ENCODE results near the gene RAD51D. TPM values are rescaled to one million over a fixed set of nuclear protein-coding genes. Genes with fewer than 3 reads are reported as not detected.

The RAD51D gene
- total and polyA plus RNA-seq, 10 of the 15 experiments (the other 5 are each of a cell fraction or from before 2014, with no cell fraction given) = 2.6 to 29.3 (median 13.5) TPM

DNA sequence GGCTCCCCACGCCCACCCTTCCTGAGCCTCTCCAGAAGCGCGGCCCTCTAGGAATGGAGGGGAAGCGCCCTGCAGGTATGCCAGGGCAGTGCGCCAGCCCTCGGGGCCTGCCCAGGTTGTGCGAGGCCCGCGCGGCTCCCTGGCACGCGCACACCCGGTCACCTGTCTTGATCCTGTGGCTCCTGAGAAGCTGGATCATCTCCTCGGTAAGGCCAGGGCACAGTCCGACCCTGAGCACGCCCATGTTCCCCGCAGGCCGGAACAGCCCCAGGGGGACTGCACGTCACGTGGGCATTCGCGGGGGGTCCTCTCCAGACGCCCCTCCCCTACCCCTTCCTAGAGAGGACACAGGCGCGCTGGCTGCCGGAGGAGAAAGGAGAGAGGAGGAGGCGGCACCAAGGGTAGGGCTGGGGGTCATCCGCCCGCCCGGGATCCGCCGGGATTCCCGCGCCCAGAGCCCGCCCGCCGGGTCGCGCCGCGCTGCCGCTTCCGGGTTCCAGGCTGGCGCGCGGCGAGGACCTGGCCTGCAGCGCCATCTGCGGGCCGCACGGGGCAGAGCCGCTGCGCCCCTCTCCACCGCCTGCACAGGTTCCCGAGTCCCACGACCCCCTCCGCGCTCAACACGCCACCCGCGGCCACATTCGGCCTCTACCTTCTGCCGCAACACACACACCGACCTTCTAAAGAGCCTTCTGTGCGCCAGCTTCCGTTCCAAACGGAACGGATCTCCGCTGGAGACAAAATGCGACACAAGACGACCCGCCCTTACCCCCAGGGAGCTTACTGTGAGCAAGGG is at the start of gene RAD51D (continued):
- TF ChIP-seq, protein P1, sequence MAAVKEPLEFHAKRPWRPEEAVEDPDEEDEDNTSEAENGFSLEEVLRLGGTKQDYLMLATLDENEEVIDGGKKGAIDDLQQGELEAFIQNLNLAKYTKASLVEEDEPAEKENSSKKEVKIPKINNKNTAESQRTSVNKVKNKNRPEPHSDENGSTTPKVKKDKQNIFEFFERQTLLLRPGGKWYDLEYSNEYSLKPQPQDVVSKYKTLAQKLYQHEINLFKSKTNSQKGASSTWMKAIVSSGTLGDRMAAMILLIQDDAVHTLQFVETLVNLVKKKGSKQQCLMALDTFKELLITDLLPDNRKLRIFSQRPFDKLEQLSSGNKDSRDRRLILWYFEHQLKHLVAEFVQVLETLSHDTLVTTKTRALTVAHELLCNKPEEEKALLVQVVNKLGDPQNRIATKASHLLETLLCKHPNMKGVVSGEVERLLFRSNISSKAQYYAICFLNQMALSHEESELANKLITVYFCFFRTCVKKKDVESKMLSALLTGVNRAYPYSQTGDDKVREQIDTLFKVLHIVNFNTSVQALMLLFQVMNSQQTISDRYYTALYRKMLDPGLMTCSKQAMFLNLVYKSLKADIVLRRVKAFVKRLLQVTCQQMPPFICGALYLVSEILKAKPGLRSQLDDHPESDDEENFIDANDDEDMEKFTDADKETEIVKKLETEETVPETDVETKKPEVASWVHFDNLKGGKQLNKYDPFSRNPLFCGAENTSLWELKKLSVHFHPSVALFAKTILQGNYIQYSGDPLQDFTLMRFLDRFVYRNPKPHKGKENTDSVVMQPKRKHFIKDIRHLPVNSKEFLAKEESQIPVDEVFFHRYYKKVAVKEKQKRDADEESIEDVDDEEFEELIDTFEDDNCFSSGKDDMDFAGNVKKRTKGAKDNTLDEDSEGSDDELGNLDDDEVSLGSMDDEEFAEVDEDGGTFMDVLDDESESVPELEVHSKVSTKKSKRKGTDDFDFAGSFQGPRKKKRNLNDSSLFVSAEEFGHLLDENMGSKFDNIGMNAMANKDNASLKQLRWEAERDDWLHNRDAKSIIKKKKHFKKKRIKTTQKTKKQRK (IDR thresholded peaks at IDR 0.05; ENCODE audit: low read depth, low read length) = no peak
- TF ChIP-seq, protein P2, sequence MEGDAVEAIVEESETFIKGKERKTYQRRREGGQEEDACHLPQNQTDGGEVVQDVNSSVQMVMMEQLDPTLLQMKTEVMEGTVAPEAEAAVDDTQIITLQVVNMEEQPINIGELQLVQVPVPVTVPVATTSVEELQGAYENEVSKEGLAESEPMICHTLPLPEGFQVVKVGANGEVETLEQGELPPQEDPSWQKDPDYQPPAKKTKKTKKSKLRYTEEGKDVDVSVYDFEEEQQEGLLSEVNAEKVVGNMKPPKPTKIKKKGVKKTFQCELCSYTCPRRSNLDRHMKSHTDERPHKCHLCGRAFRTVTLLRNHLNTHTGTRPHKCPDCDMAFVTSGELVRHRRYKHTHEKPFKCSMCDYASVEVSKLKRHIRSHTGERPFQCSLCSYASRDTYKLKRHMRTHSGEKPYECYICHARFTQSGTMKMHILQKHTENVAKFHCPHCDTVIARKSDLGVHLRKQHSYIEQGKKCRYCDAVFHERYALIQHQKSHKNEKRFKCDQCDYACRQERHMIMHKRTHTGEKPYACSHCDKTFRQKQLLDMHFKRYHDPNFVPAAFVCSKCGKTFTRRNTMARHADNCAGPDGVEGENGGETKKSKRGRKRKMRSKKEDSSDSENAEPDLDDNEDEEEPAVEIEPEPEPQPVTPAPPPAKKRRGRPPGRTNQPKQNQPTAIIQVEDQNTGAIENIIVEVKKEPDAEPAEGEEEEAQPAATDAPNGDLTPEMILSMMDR (IDR thresholded peaks at IDR 0.05 in 2 of 3, conservative IDR thresholded peaks at IDR 0.05 in 1 of 3; ENCODE audit: control insufficient read depth in 2 of 3, extremely low read depth in 1 of 3, insufficient read depth in 1 of 3, low read depth in 3 of 3, low read length in 3 of 3) = peak; percentile 81 to 95 (median 92); a peak in 5 of 6 replicates
- TF ChIP-seq GATAD2B (conservative IDR thresholded peaks at IDR 0.05; ENCODE audit: low read depth) (peak; percentile 99), TAF1 (IDR thresholded peaks at IDR 0.05; ENCODE audit: borderline replicate concordance, low read depth, low read length) (no peak; the same call in 1 of the 2 replicates), IKZF1 (conservative IDR thresholded peaks at IDR 0.05) (peak; percentile 94), NBN (IDR thresholded peaks at IDR 0.05) (0 out of 2 replicates have a peak, but pooled peaks have one; percentile 28), RAD21 (IDR thresholded peaks at IDR 0.05; ENCODE audit: insufficient read depth, low read depth, low read length) (peak; percentile 83), BRCA1 (IDR thresholded peaks at IDR 0.05; ENCODE audit: low read depth, low read length) (peak; percentile 9; the same call in 1 of the 2 replicates), HDGF (IDR thresholded peaks at IDR 0.05) (peak; percentile 16; the same call in 1 of the 2 replicates), ZSCAN29 (IDR thresholded peaks at IDR 0.05) (peak; percentile 76; the same call in 1 of the 2 replicates)
- TF ChIP-seq, protein P3, sequence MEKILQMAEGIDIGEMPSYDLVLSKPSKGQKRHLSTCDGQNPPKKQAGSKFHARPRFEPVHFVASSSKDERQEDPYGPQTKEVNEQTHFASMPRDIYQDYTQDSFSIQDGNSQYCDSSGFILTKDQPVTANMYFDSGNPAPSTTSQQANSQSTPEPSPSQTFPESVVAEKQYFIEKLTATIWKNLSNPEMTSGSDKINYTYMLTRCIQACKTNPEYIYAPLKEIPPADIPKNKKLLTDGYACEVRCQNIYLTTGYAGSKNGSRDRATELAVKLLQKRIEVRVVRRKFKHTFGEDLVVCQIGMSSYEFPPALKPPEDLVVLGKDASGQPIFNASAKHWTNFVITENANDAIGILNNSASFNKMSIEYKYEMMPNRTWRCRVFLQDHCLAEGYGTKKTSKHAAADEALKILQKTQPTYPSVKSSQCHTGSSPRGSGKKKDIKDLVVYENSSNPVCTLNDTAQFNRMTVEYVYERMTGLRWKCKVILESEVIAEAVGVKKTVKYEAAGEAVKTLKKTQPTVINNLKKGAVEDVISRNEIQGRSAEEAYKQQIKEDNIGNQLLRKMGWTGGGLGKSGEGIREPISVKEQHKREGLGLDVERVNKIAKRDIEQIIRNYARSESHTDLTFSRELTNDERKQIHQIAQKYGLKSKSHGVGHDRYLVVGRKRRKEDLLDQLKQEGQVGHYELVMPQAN (conservative IDR thresholded peaks at IDR 0.05) = peak; percentile 93
- TF ChIP-seq, protein P4, sequence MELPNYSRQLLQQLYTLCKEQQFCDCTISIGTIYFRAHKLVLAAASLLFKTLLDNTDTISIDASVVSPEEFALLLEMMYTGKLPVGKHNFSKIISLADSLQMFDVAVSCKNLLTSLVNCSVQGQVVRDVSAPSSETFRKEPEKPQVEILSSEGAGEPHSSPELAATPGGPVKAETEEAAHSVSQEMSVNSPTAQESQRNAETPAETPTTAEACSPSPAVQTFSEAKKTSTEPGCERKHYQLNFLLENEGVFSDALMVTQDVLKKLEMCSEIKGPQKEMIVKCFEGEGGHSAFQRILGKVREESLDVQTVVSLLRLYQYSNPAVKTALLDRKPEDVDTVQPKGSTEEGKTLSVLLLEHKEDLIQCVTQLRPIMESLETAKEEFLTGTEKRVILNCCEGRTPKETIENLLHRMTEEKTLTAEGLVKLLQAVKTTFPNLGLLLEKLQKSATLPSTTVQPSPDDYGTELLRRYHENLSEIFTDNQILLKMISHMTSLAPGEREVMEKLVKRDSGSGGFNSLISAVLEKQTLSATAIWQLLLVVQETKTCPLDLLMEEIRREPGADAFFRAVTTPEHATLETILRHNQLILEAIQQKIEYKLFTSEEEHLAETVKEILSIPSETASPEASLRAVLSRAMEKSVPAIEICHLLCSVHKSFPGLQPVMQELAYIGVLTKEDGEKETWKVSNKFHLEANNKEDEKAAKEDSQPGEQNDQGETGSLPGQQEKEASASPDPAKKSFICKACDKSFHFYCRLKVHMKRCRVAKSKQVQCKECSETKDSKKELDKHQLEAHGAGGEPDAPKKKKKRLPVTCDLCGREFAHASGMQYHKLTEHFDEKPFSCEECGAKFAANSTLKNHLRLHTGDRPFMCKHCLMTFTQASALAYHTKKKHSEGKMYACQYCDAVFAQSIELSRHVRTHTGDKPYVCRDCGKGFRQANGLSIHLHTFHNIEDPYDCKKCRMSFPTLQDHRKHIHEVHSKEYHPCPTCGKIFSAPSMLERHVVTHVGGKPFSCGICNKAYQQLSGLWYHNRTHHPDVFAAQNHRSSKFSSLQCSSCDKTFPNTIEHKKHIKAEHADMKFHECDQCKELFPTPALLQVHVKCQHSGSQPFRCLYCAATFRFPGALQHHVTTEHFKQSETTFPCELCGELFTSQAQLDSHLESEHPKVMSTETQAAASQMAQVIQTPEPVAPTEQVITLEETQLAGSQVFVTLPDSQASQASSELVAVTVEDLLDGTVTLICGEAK (IDR thresholded peaks at IDR 0.05; ENCODE audit: borderline replicate concordance) = 0 out of 2 replicates have a peak, but pooled peaks have one; percentile 6
- TF ChIP-seq, protein P5, sequence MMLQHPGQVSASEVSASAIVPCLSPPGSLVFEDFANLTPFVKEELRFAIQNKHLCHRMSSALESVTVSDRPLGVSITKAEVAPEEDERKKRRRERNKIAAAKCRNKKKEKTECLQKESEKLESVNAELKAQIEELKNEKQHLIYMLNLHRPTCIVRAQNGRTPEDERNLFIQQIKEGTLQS (IDR thresholded peaks at IDR 0.05; ENCODE audit: borderline replicate concordance, extremely low read depth, low read depth, low read length) = peak; percentile 20; the same call in 1 of the 2 replicates
